ENCODE data around the gene CXXC4. TPM values are rescaled to one million over a fixed set of nuclear protein-coding genes. Genes with fewer than 3 reads are reported as not detected.

Gene CXXC4
- total RNA-seq, 4 donors from 2014 or later, result 5.2 to 10.6 (median 7.8) TPM

GRCh38 chr4:104524591-104524990 is 29.9 kb upstream of the CXXC4 start:
- Histone ChIP-seq H3K27me3 (no peaks in the 10 kb centered on the region), H3K9me3 (no peaks in the 10 kb centered on the region), H3K36me3 (no peaks in the 10 kb centered on the region), H3K4me3 (replicated peaks in 1 of 3) (no peak overlapping the region), H3K27ac (no peak overlapping the region), H3K4me1 (no peaks in the 10 kb centered on the region)
- 86 to 95% methylated on average over 1 of the region's 1 CpG for WGBS, 2 donors
- TF ChIP-seq CTCF (IDR thresholded peaks at IDR 0.05) (no peak), POLR2A (IDR thresholded peaks at IDR 0.05) (no peak)
- no peak for DNase-seq
- intact Hi-C loops (cut with DNase I), result no loop called here

- Histone ChIP-seq H3K27me3 (no peaks in the 10 kb centered on the region), H3K9me3 (no peaks in the 10 kb centered on the region), H3K27ac (no peak overlapping the region), H3K4me3 (replicated peaks in 1 of 3) (no peak overlapping the region), H3K4me1 (no peaks in the 10 kb centered on the region), H3K36me3 (no peaks in the 10 kb centered on the region)
- no peak for DNase-seq
- TF ChIP-seq CTCF (IDR thresholded peaks at IDR 0.05) (no peak), POLR2A (IDR thresholded peaks at IDR 0.05) (no peak)
- intact Hi-C loops (cut with DNase I), result no loop called here
- 57 to 83% methylated on average over 2 of the region's 2 CpGs for WGBS, 2 donors
Measured at GRCh38 chr4:104524026-104524425, 29.3 kb upstream of the CXXC4 start.

- H3K9me3 ChIP-seq, result no peaks in the 10 kb centered on the region
- no peaks in the 10 kb centered on the region for H3K4me1 ChIP-seq
- no peak for TF ChIP-seq POLR2A (IDR thresholded peaks at IDR 0.05)
- no peak for TF ChIP-seq CTCF (IDR thresholded peaks at IDR 0.05)
- H3K27me3 ChIP-seq, result no peaks in the 10 kb centered on the region
- H3K27ac ChIP-seq, result no peak overlapping the region
- intact Hi-C loops (cut with DNase I), result no loop called here
- no peak overlapping the region for H3K4me3 ChIP-seq (replicated peaks in 1 of 3)
- no peak for DNase-seq
- H3K36me3 ChIP-seq, result no peaks in the 10 kb centered on the region
Measured at GRCh38 chr4:104519588-104519987, 24.9 kb upstream of the CXXC4 start.

- no peak overlapping the region for H3K4me3 ChIP-seq (replicated peaks in 1 of 3)
- no peaks in the 10 kb centered on the region for H3K4me1 ChIP-seq
- TF ChIP-seq CTCF (IDR thresholded peaks at IDR 0.05), result no peak
- TF ChIP-seq POLR2A (IDR thresholded peaks at IDR 0.05), result no peak
- no peak for DNase-seq
- H3K36me3 ChIP-seq, result no peaks in the 10 kb centered on the region
- H3K9me3 ChIP-seq, result no peaks in the 10 kb centered on the region
- intact Hi-C loops (cut with DNase I), result no loop called here
- no peaks in the 10 kb centered on the region for H3K27me3 ChIP-seq
- no peak overlapping the region for H3K27ac ChIP-seq
Measured at GRCh38 chr4:104516884-104517283, 22.2 kb upstream of the CXXC4 start.

GRCh38 chr4:104508224-104508623 is 13.5 kb upstream of the CXXC4 start:
- Histone ChIP-seq H3K9me3 (no peaks in the 10 kb centered on the region), H3K27me3 (no peaks in the 10 kb centered on the region), H3K27ac (no peak overlapping the region), H3K36me3 (no peaks in the 10 kb centered on the region), H3K4me3 (replicated peaks in 1 of 3) (no peak overlapping the region), H3K4me1 (no peaks in the 10 kb centered on the region)
- WGBS, 2 donors, result 85 to 87% methylated on average over 1 of the region's 1 CpG
- TF ChIP-seq POLR2A (IDR thresholded peaks at IDR 0.05), result no peak
- no peak for TF ChIP-seq CTCF (IDR thresholded peaks at IDR 0.05)
- intact Hi-C loops (cut with DNase I), result no loop called here
- no peak for DNase-seq

All from thyroid gland (tissue), 4 donors.